Stimulated activated naive CD8-positive, alpha-beta T cell treated with anti-CD3 and anti-CD28 coated beads, Interleukin-15, amount 100 ng/mL, for 72 hours (primary cell): ENCODE measurements around the gene CCDC97.

Experiments used
- ATAC-seq: fragments of 150-1000 bp; cut with Tn5 transposase; 2 replicates; pipeline ENCODE4 v1.10.0; 2021; ENCODE audit warnings: mild to moderate bottlenecking, moderate library complexity
- DNase-seq, 2 donors: peaks; one replicate each; pipeline ENCODE4 v3.0.0; 2021 to 2022
- H3K27ac Mint-ChIP-seq, 2 donors: one replicate each; pipeline ENCODE4 v1.8.0; 2022; ENCODE audit warnings: mild to moderate bottlenecking in 2 of 2, mixed read lengths in 2 of 2, moderate library complexity in 2 of 2
- H3K27me3 Mint-ChIP-seq: one replicate; pipeline ENCODE4 v1.8.0; 2022; ENCODE audit warnings: mixed read lengths
- H3K4me1 Mint-ChIP-seq: one replicate; pipeline ENCODE4 v1.8.0; 2022; ENCODE audit warnings: mild to moderate bottlenecking, mixed read lengths
- H3K4me3 Mint-ChIP-seq, 2 donors: one replicate each; pipeline ENCODE4 v1.8.0; 2022; ENCODE audit warnings: mild to moderate bottlenecking in 2 of 2, mixed read lengths in 2 of 2, moderate library complexity in 1 of 2
- H3K9me3 Mint-ChIP-seq, 2 donors: one replicate each; pipeline ENCODE4 v1.8.0; 2022; ENCODE audit warnings: mixed read lengths in 2 of 2

The CCDC97 gene

GRCh38 chr19:41372501-41372900, 62.5 kb downstream of the CCDC97 start:
- DNase-seq (no peak), ATAC-seq (no peak)
- Mint-ChIP-seq H3K27ac (no peak overlapping the region), H3K4me3 (no peak overlapping the region), H3K9me3 (no peaks in the 10 kb centered on the region), H3K27me3 (no peaks in the 10 kb centered on the region), H3K4me1 (peaks cover 21% of the 10 kb centered on the region)

DNA sequence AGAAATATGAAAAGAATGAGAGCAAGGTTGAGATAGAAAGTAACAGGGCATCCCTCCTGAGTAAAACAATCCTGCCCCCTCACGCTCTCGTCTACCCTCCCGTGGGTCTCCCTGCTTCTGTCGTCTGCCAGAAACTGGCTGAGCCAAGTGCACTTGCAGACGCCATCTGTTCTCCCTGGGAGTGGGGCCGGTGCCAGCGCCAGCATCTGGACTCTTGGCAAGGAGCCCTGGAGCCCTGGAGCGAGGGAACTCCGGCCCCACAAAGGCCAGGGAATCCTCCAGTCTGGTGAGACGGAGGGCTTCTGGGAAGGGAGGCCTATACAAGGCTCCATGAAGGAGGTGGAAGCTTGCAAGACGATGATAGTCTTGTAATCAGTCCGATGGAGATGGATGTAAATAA, 64.0 kb downstream of the CCDC97 start:
- Mint-ChIP-seq H3K27me3 (no peaks in the 10 kb centered on the region), H3K9me3 (no peaks in the 10 kb centered on the region), H3K4me1 (peaks cover 35% of the 10 kb centered on the region), H3K27ac (no peak overlapping the region), H3K4me3 (no peak overlapping the region)
- no peak for ATAC-seq
- no peak for DNase-seq
